ENCODE results near the gene TBX2. TPM values are rescaled to one million over a fixed set of nuclear protein-coding genes. Genes with fewer than 3 reads are reported as not detected.

The TBX2 gene
- total RNA-seq, 1 donor from 2014 or later, result 55.9 TPM

DNA sequence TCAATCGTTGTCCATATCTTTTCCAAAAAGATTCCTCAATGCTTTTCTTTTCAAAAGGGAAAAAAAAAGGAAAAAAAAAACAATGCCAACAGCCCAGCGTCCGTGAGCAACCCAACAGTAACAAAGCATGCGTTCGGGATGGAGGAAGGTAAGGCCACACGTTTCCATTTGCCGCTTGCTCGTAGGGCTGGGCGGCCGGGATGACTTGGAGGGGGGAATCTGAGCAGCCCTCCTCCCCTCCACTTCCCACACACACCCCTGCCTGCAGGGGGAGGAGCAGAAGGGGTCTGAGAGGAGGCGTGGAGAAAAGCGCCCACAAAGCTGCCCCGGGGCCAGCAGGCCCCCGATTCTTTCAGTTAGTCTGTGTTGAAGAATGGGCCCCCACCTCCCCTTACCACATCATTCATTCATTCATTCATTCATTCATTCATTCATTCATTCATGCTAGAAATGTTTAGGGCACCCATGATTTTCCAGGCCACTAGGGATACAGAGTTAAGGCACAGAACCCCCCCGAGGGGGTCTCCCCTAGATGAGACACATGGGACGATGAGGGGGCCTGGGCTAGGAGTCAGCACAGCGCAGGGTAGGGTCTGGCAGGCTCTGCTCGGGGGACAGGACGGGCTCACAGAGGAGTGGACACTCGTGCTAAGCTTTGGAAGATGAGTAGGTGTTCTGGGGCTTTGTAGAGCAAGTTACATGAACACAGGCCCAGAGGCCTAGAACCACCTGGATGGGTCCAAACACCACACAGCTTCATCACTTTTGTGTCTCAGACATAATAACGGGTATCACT is 10.9 kb upstream of the TBX2 start:
- Mint-ChIP-seq H3K36me3 (peaks cover 8% of the 10 kb centered on the region), H3K27ac (no peak overlapping the region), H3K27me3 (peaks cover 38% of the 10 kb centered on the region), H3K9me3 (no peaks in the 10 kb centered on the region), H3K4me1 (ENCODE audit: unreplicated experiment) (peaks cover 27% of the 10 kb centered on the region), H3K4me3 (no peak overlapping the region)
- TF ChIP-seq, protein P1, sequence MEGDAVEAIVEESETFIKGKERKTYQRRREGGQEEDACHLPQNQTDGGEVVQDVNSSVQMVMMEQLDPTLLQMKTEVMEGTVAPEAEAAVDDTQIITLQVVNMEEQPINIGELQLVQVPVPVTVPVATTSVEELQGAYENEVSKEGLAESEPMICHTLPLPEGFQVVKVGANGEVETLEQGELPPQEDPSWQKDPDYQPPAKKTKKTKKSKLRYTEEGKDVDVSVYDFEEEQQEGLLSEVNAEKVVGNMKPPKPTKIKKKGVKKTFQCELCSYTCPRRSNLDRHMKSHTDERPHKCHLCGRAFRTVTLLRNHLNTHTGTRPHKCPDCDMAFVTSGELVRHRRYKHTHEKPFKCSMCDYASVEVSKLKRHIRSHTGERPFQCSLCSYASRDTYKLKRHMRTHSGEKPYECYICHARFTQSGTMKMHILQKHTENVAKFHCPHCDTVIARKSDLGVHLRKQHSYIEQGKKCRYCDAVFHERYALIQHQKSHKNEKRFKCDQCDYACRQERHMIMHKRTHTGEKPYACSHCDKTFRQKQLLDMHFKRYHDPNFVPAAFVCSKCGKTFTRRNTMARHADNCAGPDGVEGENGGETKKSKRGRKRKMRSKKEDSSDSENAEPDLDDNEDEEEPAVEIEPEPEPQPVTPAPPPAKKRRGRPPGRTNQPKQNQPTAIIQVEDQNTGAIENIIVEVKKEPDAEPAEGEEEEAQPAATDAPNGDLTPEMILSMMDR (conservative IDR thresholded peaks at IDR 0.05), result no peak
- DNase-seq (ENCODE audit: extremely low spot score, unreplicated experiment), result no peak

- DNase-seq (ENCODE audit: extremely low spot score, unreplicated experiment), result no peak
- H3K4me1 Mint-ChIP-seq (ENCODE audit: unreplicated experiment), result peaks cover 31% of the 10 kb centered on the region
- peaks cover 48% of the 10 kb centered on the region for H3K27me3 Mint-ChIP-seq
- TF ChIP-seq, protein P1 (conservative IDR thresholded peaks at IDR 0.05), result peak; percentile 92
- no peaks in the 10 kb centered on the region for H3K9me3 Mint-ChIP-seq
- no peak overlapping the region for H3K4me3 Mint-ChIP-seq
- no peak overlapping the region for H3K27ac Mint-ChIP-seq
- H3K36me3 Mint-ChIP-seq, result peaks cover 8% of the 10 kb centered on the region
Observed at GRCh38 chr17:61389670-61390478, 9.8 kb upstream of the TBX2 start.

GRCh38 chr17:61390479-61390791 is 9.2 kb upstream of the TBX2 start:
- Mint-ChIP-seq H3K27ac (no peak overlapping the region), H3K36me3 (peaks cover 8% of the 10 kb centered on the region), H3K4me1 (ENCODE audit: unreplicated experiment) (peaks cover 31% of the 10 kb centered on the region), H3K4me3 (no peak overlapping the region), H3K27me3 (peaks cover 51% of the 10 kb centered on the region), H3K9me3 (no peaks in the 10 kb centered on the region)
- TF ChIP-seq, protein P1 (conservative IDR thresholded peaks at IDR 0.05), result no peak
- DNase-seq (ENCODE audit: extremely low spot score, unreplicated experiment), result no peak

- DNase-seq (ENCODE audit: extremely low spot score, unreplicated experiment), result no peak
- H3K27me3 Mint-ChIP-seq, result peaks cover 57% of the 10 kb centered on the region
- H3K36me3 Mint-ChIP-seq, result peaks cover 8% of the 10 kb centered on the region
- no peak overlapping the region for H3K4me3 Mint-ChIP-seq
- no peaks in the 10 kb centered on the region for H3K9me3 Mint-ChIP-seq
- H3K27ac Mint-ChIP-seq, result no peak overlapping the region
- H3K4me1 Mint-ChIP-seq (ENCODE audit: unreplicated experiment), result peaks cover 28% of the 10 kb centered on the region
- TF ChIP-seq, protein P1 (conservative IDR thresholded peaks at IDR 0.05), result no peak
Observed at GRCh38 chr17:61391595-61392291, 7.9 kb upstream of the TBX2 start.

DNA sequence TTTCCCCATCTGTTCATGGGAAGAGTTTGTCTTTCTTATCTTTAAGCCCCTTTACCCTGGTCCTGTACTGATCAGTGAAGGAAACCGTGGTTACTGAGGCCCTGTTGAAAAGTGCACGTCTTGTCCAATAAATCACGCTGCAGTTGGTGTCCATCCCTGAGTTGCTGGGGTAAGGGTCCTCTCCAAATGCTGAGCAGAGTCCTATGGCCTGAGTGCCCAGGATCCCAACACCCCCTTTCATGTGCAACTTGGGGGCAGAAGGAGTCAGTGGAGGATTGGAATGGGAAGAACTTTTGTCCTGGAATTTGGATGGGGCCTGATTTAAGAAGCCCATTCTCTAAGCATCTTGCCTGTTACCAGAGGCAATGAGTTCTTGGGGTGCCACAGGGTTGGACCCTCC is 7.0 kb upstream of the TBX2 start:
- Mint-ChIP-seq H3K4me3 (no peak overlapping the region), H3K36me3 (peaks cover 8% of the 10 kb centered on the region), H3K27me3 (peaks cover 60% of the 10 kb centered on the region), H3K27ac (no peak overlapping the region), H3K4me1 (ENCODE audit: unreplicated experiment) (peaks cover 28% of the 10 kb centered on the region), H3K9me3 (no peaks in the 10 kb centered on the region)
- DNase-seq (ENCODE audit: extremely low spot score, unreplicated experiment), result no peak
- TF ChIP-seq, protein P1 (conservative IDR thresholded peaks at IDR 0.05), result no peak

Measured in type B pancreatic cell (in vitro differentiated cells).